ENCODE results near the gene DUSP15.

Gene DUSP15

GRCh38 chr20:31870726-31871617, 645 bp upstream of the DUSP15 start:
- H3K9me3 Mint-ChIP-seq: no peaks in the 10 kb centered on the region
- H3K4me3 Mint-ChIP-seq: peak overlapping the region; percentile 66
- peaks cover 8% of the 10 kb centered on the region for H3K4me1 Mint-ChIP-seq (ENCODE audit: low read depth)
- no peaks in the 10 kb centered on the region for H3K36me3 Mint-ChIP-seq (ENCODE audit: low read depth)
- H3K27me3 Mint-ChIP-seq (ENCODE audit: low read depth): peaks cover 74% of the 10 kb centered on the region
- no peak overlapping the region for H3K27ac Mint-ChIP-seq

- H3K27ac Mint-ChIP-seq: no peak overlapping the region
- H3K4me3 Mint-ChIP-seq: peak overlapping the region; percentile 85
- H3K4me1 Mint-ChIP-seq (ENCODE audit: low read depth): peaks cover 8% of the 10 kb centered on the region
- H3K36me3 Mint-ChIP-seq (ENCODE audit: low read depth): no peaks in the 10 kb centered on the region
- H3K9me3 Mint-ChIP-seq: no peaks in the 10 kb centered on the region
- peaks cover 64% of the 10 kb centered on the region for H3K27me3 Mint-ChIP-seq (ENCODE audit: low read depth)
Measured at GRCh38 chr20:31869673-31869941, 720 bp downstream of the DUSP15 start.

- H3K27me3 Mint-ChIP-seq (ENCODE audit: low read depth): peaks cover 59% of the 10 kb centered on the region
- H3K36me3 Mint-ChIP-seq (ENCODE audit: low read depth): no peaks in the 10 kb centered on the region
- no peaks in the 10 kb centered on the region for H3K9me3 Mint-ChIP-seq
- H3K27ac Mint-ChIP-seq: no peak overlapping the region
- peaks cover 8% of the 10 kb centered on the region for H3K4me1 Mint-ChIP-seq (ENCODE audit: low read depth)
- H3K4me3 Mint-ChIP-seq: no peak overlapping the region
Measured at GRCh38 chr20:31868853-31869672, 1.3 kb downstream of the DUSP15 start.

- Mint-ChIP-seq H3K4me1 (ENCODE audit: low read depth) (peaks cover 11% of the 10 kb centered on the region), H3K27me3 (ENCODE audit: low read depth) (peaks cover 52% of the 10 kb centered on the region), H3K4me3 (no peak overlapping the region), H3K36me3 (ENCODE audit: low read depth) (no peaks in the 10 kb centered on the region), H3K27ac (no peak overlapping the region), H3K9me3 (no peaks in the 10 kb centered on the region)
Measured at GRCh38 chr20:31866221-31866620, 4.1 kb downstream of the DUSP15 start.

- Mint-ChIP-seq H3K4me3 (no peak overlapping the region), H3K9me3 (no peaks in the 10 kb centered on the region), H3K36me3 (ENCODE audit: low read depth) (no peaks in the 10 kb centered on the region), H3K4me1 (ENCODE audit: low read depth) (peaks cover 7% of the 10 kb centered on the region), H3K27ac (no peak overlapping the region), H3K27me3 (ENCODE audit: low read depth) (peaks cover 55% of the 10 kb centered on the region)
Measured at GRCh38 chr20:31864521-31865400, 5.6 kb downstream of the DUSP15 start.

- Mint-ChIP-seq H3K27me3 (ENCODE audit: low read depth) (peaks cover 53% of the 10 kb centered on the region), H3K9me3 (no peaks in the 10 kb centered on the region), H3K27ac (no peak overlapping the region), H3K36me3 (ENCODE audit: low read depth) (no peaks in the 10 kb centered on the region), H3K4me1 (ENCODE audit: low read depth) (peaks cover 6% of the 10 kb centered on the region), H3K4me3 (no peak overlapping the region)
Measured at GRCh38 chr20:31863296-31864085, 6.8 kb downstream of the DUSP15 start.

GRCh38 chr20:31862506-31862905, 7.8 kb downstream of the DUSP15 start:
- peaks cover 49% of the 10 kb centered on the region for H3K27me3 Mint-ChIP-seq (ENCODE audit: low read depth)
- H3K4me3 Mint-ChIP-seq: no peak overlapping the region
- peaks cover 7% of the 10 kb centered on the region for H3K4me1 Mint-ChIP-seq (ENCODE audit: low read depth)
- no peaks in the 10 kb centered on the region for H3K36me3 Mint-ChIP-seq (ENCODE audit: low read depth)
- H3K9me3 Mint-ChIP-seq: no peaks in the 10 kb centered on the region
- no peak overlapping the region for H3K27ac Mint-ChIP-seq

GRCh38 chr20:31862157-31862470, 8.2 kb downstream of the DUSP15 start:
- Mint-ChIP-seq H3K27me3 (ENCODE audit: low read depth) (peaks cover 51% of the 10 kb centered on the region), H3K36me3 (ENCODE audit: low read depth) (no peaks in the 10 kb centered on the region), H3K4me1 (ENCODE audit: low read depth) (peaks cover 7% of the 10 kb centered on the region), H3K27ac (no peak overlapping the region), H3K4me3 (peak overlapping the region; percentile 49), H3K9me3 (no peaks in the 10 kb centered on the region)

- Mint-ChIP-seq H3K9me3 (no peaks in the 10 kb centered on the region), H3K27ac (no peak overlapping the region), H3K36me3 (ENCODE audit: low read depth) (no peaks in the 10 kb centered on the region), H3K27me3 (ENCODE audit: low read depth) (peaks cover 51% of the 10 kb centered on the region), H3K4me3 (peak overlapping the region; percentile 49), H3K4me1 (ENCODE audit: low read depth) (peaks cover 7% of the 10 kb centered on the region)
Measured at GRCh38 chr20:31861385-31862156, 8.8 kb downstream of the DUSP15 start.

- no peaks in the 10 kb centered on the region for H3K9me3 Mint-ChIP-seq
- no peak overlapping the region for H3K27ac Mint-ChIP-seq
- H3K36me3 Mint-ChIP-seq (ENCODE audit: low read depth): no peaks in the 10 kb centered on the region
- no peak overlapping the region for H3K4me3 Mint-ChIP-seq
- H3K4me1 Mint-ChIP-seq (ENCODE audit: low read depth): peaks cover 7% of the 10 kb centered on the region
- peaks cover 51% of the 10 kb centered on the region for H3K27me3 Mint-ChIP-seq (ENCODE audit: low read depth)
Measured at GRCh38 chr20:31861135-31861384, 9.3 kb downstream of the DUSP15 start.

- Mint-ChIP-seq H3K27me3 (ENCODE audit: low read depth) (peaks cover 51% of the 10 kb centered on the region), H3K27ac (no peak overlapping the region), H3K4me3 (no peak overlapping the region), H3K36me3 (ENCODE audit: low read depth) (no peaks in the 10 kb centered on the region), H3K9me3 (no peaks in the 10 kb centered on the region), H3K4me1 (ENCODE audit: low read depth) (peaks cover 7% of the 10 kb centered on the region)
Measured at GRCh38 chr20:31860390-31861134, 9.8 kb downstream of the DUSP15 start.

- no peak overlapping the region for H3K27ac Mint-ChIP-seq
- no peaks in the 10 kb centered on the region for H3K36me3 Mint-ChIP-seq (ENCODE audit: low read depth)
- H3K4me3 Mint-ChIP-seq: no peak overlapping the region
- no peaks in the 10 kb centered on the region for H3K9me3 Mint-ChIP-seq
- peaks cover 51% of the 10 kb centered on the region for H3K27me3 Mint-ChIP-seq (ENCODE audit: low read depth)
- H3K4me1 Mint-ChIP-seq (ENCODE audit: low read depth): peaks cover 7% of the 10 kb centered on the region
Measured at GRCh38 chr20:31859998-31860380, 10.3 kb downstream of the DUSP15 start.
